Peyer's patch (tissue), 4 donors: Measurements from ENCODE around the gene CRYBA1. TPM values are rescaled to one million over a fixed set of nuclear protein-coding genes. Genes with fewer than 3 reads are reported as not detected.

Experiments used
- DNase-seq, 3 donors: peaks; one replicate each; pipeline ENCODE4 v3.0.0-alpha.2; 2017 to 2019
- H3K27ac ChIP-seq, 4 donors: fragments of 200-600 bp; sonication (generic); one replicate each; pipeline ENCODE4 v1.5.1; 2016 to 2019
- H3K27me3 ChIP-seq, 2 donors: fragments of 200-600 bp; sonication (generic); one replicate each; pipeline ENCODE4 v1.5.1; 2019
- H3K36me3 ChIP-seq, 3 donors: fragments of 200-600 bp; sonication (generic); one replicate each; pipeline ENCODE4 v1.5.1; 2016 to 2019
- H3K4me1 ChIP-seq, 4 donors: fragments of 200-600 bp; sonication (generic); one replicate each; pipeline ENCODE4 v1.5.1; 2016 to 2019
- H3K4me3 ChIP-seq, 4 donors: fragments of 200-600 bp; sonication (generic); 1 replicate in 3 of 4; 2 replicates in 1 of 4; pipeline ENCODE4 v1.5.1; 2016 to 2019; ENCODE audit warnings: mild to moderate bottlenecking in 1 of 4
- H3K9me3 ChIP-seq, 4 donors: fragments of 200-600 bp; sonication (generic); one replicate each; pipeline ENCODE4 v1.5.1; 2016 to 2019; ENCODE audit warnings: mild to moderate bottlenecking in 1 of 4
- CTCF ChIP-seq, 6 experiments: fragments of 450-650 bp in 4 of 6; fragments of 200-600 bp in 2 of 6; sonication (generic) in 1 of 6; IDR thresholded peaks; one replicate each; pipeline ENCODE4 v1.5.1; 2017 to 2019; ENCODE audit warnings: antibody characterized with exemption in 6 of 6, mild to moderate bottlenecking in 3 of 6, moderate library complexity in 1 of 6
- POLR2A ChIP-seq, 2 donors: fragments of 450-650 bp; IDR thresholded peaks; one replicate each; pipeline ENCODE4 v1.5.1; 2017; ENCODE audit warnings: antibody characterized with exemption in 2 of 2, mild to moderate bottlenecking in 2 of 2, moderate library complexity in 2 of 2
- total RNA-seq, 4 donors: library from RNA; depleted of rRNA; stranded (reverse); fragments of >200 nt; gene quantifications; one replicate each; pipeline ENCODE4 v1.1.0, GENCODE V29; 2016

Gene CRYBA1
- total RNA-seq, 4 donors from 2014 or later, result not detected

GRCh38 chr17:29289852-29290251 lies 43.2 kb downstream of the CRYBA1 start:
- DNase-seq, result no peak
- H3K36me3 ChIP-seq, result peaks cover 0 to 30% (median 0%) of the 10 kb centered on the region in 3 donors
- peaks cover 0 to 44% (median 7%) of the 10 kb centered on the region in 4 donors for H3K4me1 ChIP-seq
- no peak overlapping the region for H3K27ac ChIP-seq
- no peak for TF ChIP-seq POLR2A (IDR thresholded peaks at IDR 0.05)
- no peak for TF ChIP-seq CTCF (IDR thresholded peaks at IDR 0.05)
- no peaks in the 10 kb centered on the region for H3K27me3 ChIP-seq
- no peak overlapping the region for H3K4me3 ChIP-seq
- H3K9me3 ChIP-seq, result no peaks in the 10 kb centered on the region

DNA sequence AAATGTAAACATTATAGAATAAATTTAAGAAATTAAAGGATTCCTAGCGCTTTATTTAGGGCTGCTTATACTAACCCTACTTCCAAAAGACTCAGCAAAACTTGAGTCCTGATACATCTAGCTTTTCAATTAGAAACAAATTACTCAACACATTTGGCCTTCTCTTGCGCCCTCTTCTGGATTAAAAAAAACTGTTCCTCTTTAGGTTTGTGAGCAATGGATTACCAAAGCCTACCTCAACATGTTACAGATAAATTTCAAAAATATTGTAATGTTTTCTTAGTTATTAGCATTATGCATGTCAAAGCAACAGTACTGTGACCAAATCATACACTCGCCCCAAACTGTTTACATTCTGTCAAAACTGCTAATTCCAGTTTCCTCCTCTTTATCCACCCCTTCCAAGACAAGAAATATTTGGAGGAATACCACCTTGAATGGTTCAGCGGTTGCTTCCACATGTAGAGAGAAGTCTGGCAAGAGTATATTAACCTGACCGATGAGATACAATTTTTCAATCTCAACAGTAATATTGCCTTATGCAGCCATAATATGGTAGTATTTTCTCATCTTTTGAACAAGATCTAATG lies 44.6 kb downstream of the CRYBA1 start:
- H3K36me3 ChIP-seq, result peaks cover 0 to 17% (median 0%) of the 10 kb centered on the region in 3 donors
- DNase-seq, result no peak
- no peaks in the 10 kb centered on the region for H3K27me3 ChIP-seq
- TF ChIP-seq POLR2A (IDR thresholded peaks at IDR 0.05) (no peak), CTCF (IDR thresholded peaks at IDR 0.05) (peak; percentile 58 to 84 (median 74))
- peak overlapping the region in 3 of 4 donors; percentile 94 to 100 (median 99) for H3K27ac ChIP-seq
- H3K9me3 ChIP-seq, result no peaks in the 10 kb centered on the region
- peak overlapping the region in 3 of 4 donors; percentile 67 to 98 (median 94) for H3K4me3 ChIP-seq
- H3K4me1 ChIP-seq, result peaks cover 0 to 38% (median 7%) of the 10 kb centered on the region in 4 donors

DNA sequence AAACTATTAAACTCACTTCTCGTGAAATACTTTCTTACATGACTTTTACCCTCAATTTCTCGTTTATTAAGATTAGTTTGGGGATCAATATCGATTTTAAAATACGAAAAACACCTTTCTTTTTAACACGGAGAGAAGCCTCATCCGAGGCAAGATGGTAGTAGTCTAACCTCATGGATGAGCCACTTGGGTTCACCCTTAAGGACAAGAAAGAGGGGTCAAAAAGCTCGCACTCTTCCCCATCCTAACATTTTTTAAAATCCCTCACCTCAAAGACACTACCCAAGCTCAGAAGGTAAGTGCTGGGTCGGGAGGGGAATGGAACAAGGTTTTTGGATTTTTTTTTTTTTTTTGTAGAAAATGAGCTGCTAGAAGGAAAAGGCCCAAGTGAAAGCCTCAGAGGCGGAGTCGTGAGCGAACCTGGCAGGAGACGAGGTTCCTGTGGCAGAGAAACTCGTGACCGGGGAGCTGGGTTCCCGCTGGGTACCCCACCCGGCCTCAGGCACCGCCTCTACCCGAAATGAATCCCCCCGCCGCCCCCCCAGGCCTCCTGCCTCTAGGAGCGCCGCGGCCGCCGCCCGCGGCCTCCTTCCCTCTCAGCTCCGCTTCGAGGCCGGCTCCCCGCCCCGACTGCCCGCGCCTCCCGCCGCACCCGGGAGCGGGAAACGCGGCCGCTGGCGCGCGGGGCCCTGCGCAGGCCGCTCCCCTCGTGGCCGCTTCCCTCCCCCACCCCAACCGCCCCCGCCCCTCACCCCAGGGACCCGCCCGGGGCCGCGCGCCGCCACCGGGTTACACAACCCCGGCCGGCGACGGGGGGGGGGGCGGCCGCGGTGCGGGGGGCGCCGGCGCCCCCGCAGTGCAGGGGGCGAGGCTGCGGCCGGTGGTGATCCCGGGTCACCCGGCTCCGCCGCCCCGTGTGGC lies 45.7 kb downstream of the CRYBA1 start:
- H3K36me3 ChIP-seq, result peaks cover 0 to 6% (median 0%) of the 10 kb centered on the region in 3 donors
- H3K27ac ChIP-seq, result peak overlapping the region; percentile 94 to 100 (median 99)
- H3K9me3 ChIP-seq, result no peaks in the 10 kb centered on the region
- H3K4me1 ChIP-seq, result peaks cover 0 to 38% (median 7%) of the 10 kb centered on the region in 4 donors
- peak; percentile 79 to 87 (median 80) for DNase-seq
- no peaks in the 10 kb centered on the region for H3K27me3 ChIP-seq
- H3K4me3 ChIP-seq, result peak overlapping the region; percentile 67 to 98 (median 95)
- TF ChIP-seq POLR2A (IDR thresholded peaks at IDR 0.05) (no peak), CTCF (IDR thresholded peaks at IDR 0.05) (no peak)

DNA sequence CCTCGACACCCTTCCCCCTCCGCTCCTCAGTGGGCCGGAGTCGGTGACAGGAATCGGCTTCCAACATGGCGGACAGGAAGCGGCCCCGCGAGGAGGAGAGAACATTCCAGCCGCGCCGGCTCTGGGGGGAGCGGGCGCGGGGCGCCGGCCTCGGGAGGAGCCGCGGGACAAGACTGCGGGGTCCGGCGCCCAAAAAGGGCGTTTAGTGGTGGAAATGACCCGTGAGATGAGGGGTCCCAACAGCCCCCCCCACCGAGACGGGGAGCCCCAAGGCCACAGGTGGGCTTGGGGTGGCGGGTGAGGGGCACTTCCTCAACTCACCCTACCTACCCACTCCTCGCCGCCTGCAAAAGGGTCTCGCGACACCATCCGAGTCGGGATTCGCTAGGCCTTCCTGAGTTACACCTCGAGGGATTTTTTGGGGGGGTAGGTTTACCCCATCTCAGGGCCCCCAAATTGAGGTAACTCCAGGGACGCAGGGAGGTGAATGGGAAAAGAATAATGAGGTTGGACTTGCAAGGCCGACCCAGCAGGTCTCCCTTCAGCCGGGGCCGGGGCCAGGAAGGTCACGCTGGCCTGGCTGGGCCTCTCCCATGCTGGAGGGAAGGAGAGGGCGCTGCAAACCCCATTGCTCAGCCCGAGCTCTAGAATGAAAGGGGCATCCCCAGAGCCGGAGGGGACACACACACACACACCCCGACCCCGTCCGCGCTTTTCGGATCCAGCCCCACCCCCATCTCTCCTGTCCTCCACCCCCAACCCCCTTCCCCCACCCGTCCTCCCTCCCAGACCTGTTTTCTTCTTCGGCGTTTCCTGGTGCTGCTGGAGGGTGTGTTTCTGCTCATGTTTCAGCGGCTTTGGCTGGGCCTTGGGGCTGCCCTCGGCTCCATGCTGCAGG lies 46.6 kb downstream of the CRYBA1 start:
- Histone ChIP-seq H3K27me3 (no peaks in the 10 kb centered on the region), H3K4me1 (peaks cover 0 to 32% (median 7%) of the 10 kb centered on the region in 4 donors), H3K4me3 (peak overlapping the region; percentile 67 to 98 (median 95)), H3K36me3 (no peaks in the 10 kb centered on the region), H3K9me3 (no peaks in the 10 kb centered on the region), H3K27ac (peak overlapping the region; percentile 94 to 100 (median 99))
- no peak for TF ChIP-seq POLR2A (IDR thresholded peaks at IDR 0.05)
- TF ChIP-seq CTCF (IDR thresholded peaks at IDR 0.05), result no peak
- DNase-seq, result peak; percentile 62 to 82 (median 69)
